ENCODE results near the gene TCAIM.

Gene TCAIM

DNA sequence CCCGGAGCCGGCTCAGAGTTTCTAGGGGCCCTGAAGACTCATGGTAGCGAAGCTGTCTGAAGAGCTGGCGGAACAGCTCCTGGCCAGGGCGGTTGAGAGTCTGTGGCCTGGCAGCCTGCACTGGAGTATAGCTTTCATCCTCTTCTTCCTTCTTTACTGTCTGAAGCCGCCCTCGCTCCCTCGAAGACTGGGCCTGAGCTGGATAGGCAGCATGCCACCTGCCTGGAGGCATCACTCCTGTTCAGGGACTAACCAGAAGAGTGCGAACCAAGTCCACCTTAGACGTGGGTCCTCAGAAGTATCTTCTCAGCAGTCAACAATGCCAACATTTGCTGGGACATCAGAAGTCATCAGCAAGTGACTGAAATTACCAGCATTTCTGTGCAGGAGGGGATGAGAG, 116.8 kb downstream of the TCAIM start:
- no peaks in the 10 kb centered on the region for H3K36me3 ChIP-seq (ENCODE audit: insufficient read depth)

More for the DNA sequence above, 116.8 kb downstream of the TCAIM start:
- no peaks in the 10 kb centered on the region for H3K27me3 ChIP-seq (ENCODE audit: insufficient read depth, low read depth)
- no peak overlapping the region for H3K4me3 ChIP-seq (IDR thresholded peaks at IDR 0.05; ENCODE audit: insufficient read depth, low read depth, low read length)
- H3K9ac ChIP-seq, result no peak overlapping the region
- H3K4me1 ChIP-seq (ENCODE audit: low read depth, poor library complexity, severe bottlenecking), result no peaks in the 10 kb centered on the region
- H3K27ac ChIP-seq, result no peak overlapping the region
- no peak overlapping the region for H3K4me2 ChIP-seq
- no peaks in the 10 kb centered on the region for H3K79me2 ChIP-seq (ENCODE audit: insufficient read depth, low read depth)
- no peaks in the 10 kb centered on the region for H4K20me1 ChIP-seq (ENCODE audit: insufficient read depth)
- no peak overlapping the region for H2AFZ ChIP-seq (ENCODE audit: low read depth)
- TF ChIP-seq, protein P1, sequence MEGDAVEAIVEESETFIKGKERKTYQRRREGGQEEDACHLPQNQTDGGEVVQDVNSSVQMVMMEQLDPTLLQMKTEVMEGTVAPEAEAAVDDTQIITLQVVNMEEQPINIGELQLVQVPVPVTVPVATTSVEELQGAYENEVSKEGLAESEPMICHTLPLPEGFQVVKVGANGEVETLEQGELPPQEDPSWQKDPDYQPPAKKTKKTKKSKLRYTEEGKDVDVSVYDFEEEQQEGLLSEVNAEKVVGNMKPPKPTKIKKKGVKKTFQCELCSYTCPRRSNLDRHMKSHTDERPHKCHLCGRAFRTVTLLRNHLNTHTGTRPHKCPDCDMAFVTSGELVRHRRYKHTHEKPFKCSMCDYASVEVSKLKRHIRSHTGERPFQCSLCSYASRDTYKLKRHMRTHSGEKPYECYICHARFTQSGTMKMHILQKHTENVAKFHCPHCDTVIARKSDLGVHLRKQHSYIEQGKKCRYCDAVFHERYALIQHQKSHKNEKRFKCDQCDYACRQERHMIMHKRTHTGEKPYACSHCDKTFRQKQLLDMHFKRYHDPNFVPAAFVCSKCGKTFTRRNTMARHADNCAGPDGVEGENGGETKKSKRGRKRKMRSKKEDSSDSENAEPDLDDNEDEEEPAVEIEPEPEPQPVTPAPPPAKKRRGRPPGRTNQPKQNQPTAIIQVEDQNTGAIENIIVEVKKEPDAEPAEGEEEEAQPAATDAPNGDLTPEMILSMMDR (conservative IDR thresholded peaks at IDR 0.05; ENCODE audit: low read depth, low read length), result no peak

Data from KMS-11 (cell line).